ENCODE data around the gene PDSS2. TPM values are rescaled to one million over a fixed set of nuclear protein-coding genes. Genes with fewer than 3 reads are reported as not detected.

The PDSS2 gene
- total RNA-seq, 1 experiment from 2014 or later = 12.1 TPM

DNA sequence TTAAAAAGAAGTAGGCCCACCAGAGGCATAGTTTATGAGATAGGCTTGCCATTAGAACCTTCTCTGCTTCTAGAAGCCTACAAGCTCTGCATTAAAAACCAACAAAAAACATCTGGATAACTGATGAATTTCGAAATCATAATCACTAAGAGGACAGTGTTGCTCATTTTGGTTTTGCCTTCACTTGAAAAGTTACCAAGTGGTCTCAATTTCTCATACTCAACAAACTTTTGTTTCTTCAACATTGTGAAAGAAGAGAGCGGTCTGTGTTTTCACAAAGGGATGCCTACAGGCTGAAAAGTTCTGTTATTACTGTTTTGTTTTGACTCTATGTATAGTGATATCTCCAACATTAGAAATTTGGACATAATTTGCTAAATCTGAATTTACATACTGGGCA lies 98.9 kb downstream of the PDSS2 start:
- Histone ChIP-seq H4K91ac (ENCODE audit: insufficient read length, low read depth, low read length) (no peak overlapping the region), H2AK5ac (ENCODE audit: insufficient read length, low read length) (no peak overlapping the region), H3K4ac (ENCODE audit: low read depth, low read length) (no peak overlapping the region), H3K27me3 (ENCODE audit: insufficient read depth, low read length) (no peaks in the 10 kb centered on the region), H4K20me1 (ENCODE audit: control insufficient read depth, insufficient read depth, insufficient read length) (no peaks in the 10 kb centered on the region), H3K27ac (ENCODE audit: insufficient read length, low read depth, low read length) (no peak overlapping the region), H3K79me1 (ENCODE audit: insufficient read depth, low read depth, low read length, poor library complexity, severe bottlenecking) (no peaks in the 10 kb centered on the region), H3T11ph (ENCODE audit: low read length) (no peak overlapping the region), H3K79me2 (ENCODE audit: insufficient read depth, low read length) (no peaks in the 10 kb centered on the region), H3K4me2 (ENCODE audit: insufficient read depth, insufficient read length, low read length) (no peak overlapping the region), H2BK5ac (ENCODE audit: insufficient read length, low read length) (no peak overlapping the region), H2BK12ac (ENCODE audit: insufficient read length, low read depth, low read length) (no peak overlapping the region), H3K4me1 (ENCODE audit: insufficient read depth, low read length) (no peaks in the 10 kb centered on the region; the same call in 1 of the 2 replicates), H3K18ac (ENCODE audit: insufficient read length, low read depth, low read length) (no peak overlapping the region), H2AFZ (ENCODE audit: low read length) (no peak overlapping the region), H3K9ac (ENCODE audit: extremely low read depth, insufficient read length, low read length) (no peak overlapping the region), H4K5ac (ENCODE audit: insufficient read length, low read depth, low read length) (no peak overlapping the region), H2BK120ac (ENCODE audit: low read depth, low read length, poor library complexity, severe bottlenecking) (no peak overlapping the region), H2BK15ac (ENCODE audit: low read depth, low read length) (no peak overlapping the region), H3K23me2 (ENCODE audit: insufficient read length, low read depth, low read length, poor library complexity, severe bottlenecking) (no peaks in the 10 kb centered on the region), H3K9me3 (ENCODE audit: control insufficient read depth, low read depth, low read length) (no peaks in the 10 kb centered on the region), H3K14ac (ENCODE audit: insufficient read depth, low read length) (no peak overlapping the region), H3K56ac (ENCODE audit: insufficient read length, low read depth, low read length) (no peak overlapping the region), H3K23ac (ENCODE audit: insufficient read length, low read depth, low read length) (no peak overlapping the region), H4K8ac (replicated peaks; ENCODE audit: insufficient read length, low read depth, low read length) (no peak overlapping the region), H2BK20ac (ENCODE audit: low read depth, low read length, poor library complexity, severe bottlenecking) (no peak overlapping the region)
- TF ChIP-seq, protein P1, sequence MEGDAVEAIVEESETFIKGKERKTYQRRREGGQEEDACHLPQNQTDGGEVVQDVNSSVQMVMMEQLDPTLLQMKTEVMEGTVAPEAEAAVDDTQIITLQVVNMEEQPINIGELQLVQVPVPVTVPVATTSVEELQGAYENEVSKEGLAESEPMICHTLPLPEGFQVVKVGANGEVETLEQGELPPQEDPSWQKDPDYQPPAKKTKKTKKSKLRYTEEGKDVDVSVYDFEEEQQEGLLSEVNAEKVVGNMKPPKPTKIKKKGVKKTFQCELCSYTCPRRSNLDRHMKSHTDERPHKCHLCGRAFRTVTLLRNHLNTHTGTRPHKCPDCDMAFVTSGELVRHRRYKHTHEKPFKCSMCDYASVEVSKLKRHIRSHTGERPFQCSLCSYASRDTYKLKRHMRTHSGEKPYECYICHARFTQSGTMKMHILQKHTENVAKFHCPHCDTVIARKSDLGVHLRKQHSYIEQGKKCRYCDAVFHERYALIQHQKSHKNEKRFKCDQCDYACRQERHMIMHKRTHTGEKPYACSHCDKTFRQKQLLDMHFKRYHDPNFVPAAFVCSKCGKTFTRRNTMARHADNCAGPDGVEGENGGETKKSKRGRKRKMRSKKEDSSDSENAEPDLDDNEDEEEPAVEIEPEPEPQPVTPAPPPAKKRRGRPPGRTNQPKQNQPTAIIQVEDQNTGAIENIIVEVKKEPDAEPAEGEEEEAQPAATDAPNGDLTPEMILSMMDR (conservative IDR thresholded peaks at IDR 0.05) = no peak
- peaks cover 12 to 19% (median 14%) of the 10 kb centered on the region in 3 experiments for H3K36me3 Mint-ChIP-seq (ENCODE audit: insufficient read depth in 1 of 3, low read depth in 3 of 3)
- H3K9me3 Mint-ChIP-seq = peaks cover 5 to 6% of the 10 kb centered on the region in 2 experiments; a peak in 3 of 5 replicates
- WGBS (ENCODE audit: extremely low coverage, insufficient read length, low lambda C conversion rate) = no CpG with 5 or more reads among the region's 2 CpGs
- DNase-seq = no peak
- no peak overlapping the region for H3K4me3 Mint-ChIP-seq
- peaks cover 9 to 12% of the 10 kb centered on the region in 2 experiments for H3K4me1 Mint-ChIP-seq
- H3K27ac Mint-ChIP-seq = no peak overlapping the region
- no peaks in the 10 kb centered on the region for H3K27me3 Mint-ChIP-seq (ENCODE audit: low read depth)
